HK-2 (cell line): ENCODE measurements around the gene SLIT3.
A peak's percentile ranks its signal among the peaks of the same experiment; 100 is the strongest.

Experiments
- DNase-seq: peaks from one replicate; pipeline ENCODE4 v3.0.0-alpha.2; 2018; ENCODE audit not compliant: unreplicated experiment

The SLIT3 gene

GRCh38 chr5:168798065-168799023 lies 502.6 kb downstream of the SLIT3 start:
- DNase-seq = peak; percentile 9

- no peak for DNase-seq
Observed at GRCh38 chr5:168796593-168797580, 504.1 kb downstream of the SLIT3 start.

- no peak for DNase-seq
Observed at GRCh38 chr5:168796000-168796399, 504.9 kb downstream of the SLIT3 start.

GRCh38 chr5:168793841-168794837 lies 506.8 kb downstream of the SLIT3 start:
- peak; percentile 70 for DNase-seq

- no peak for DNase-seq
Observed at GRCh38 chr5:168792678-168793077, 508.3 kb downstream of the SLIT3 start.

GRCh38 chr5:168790671-168791250 lies 510.2 kb downstream of the SLIT3 start:
- no peak for DNase-seq

- no peak for DNase-seq
Observed at GRCh38 chr5:168790002-168790635, 510.8 kb downstream of the SLIT3 start.

- no peak for DNase-seq
Observed at GRCh38 chr5:168788786-168789185, 512.2 kb downstream of the SLIT3 start.

- DNase-seq = no peak
Observed at GRCh38 chr5:168788107-168788506, 512.8 kb downstream of the SLIT3 start.

- DNase-seq = no peak
Observed at GRCh38 chr5:168786147-168786546, 514.8 kb downstream of the SLIT3 start.

GRCh38 chr5:168784454-168784853 lies 516.5 kb downstream of the SLIT3 start:
- DNase-seq = no peak

- DNase-seq = no peak
Observed at GRCh38 chr5:168781941-168782571, 518.9 kb downstream of the SLIT3 start.

- DNase-seq = no peak
Observed at GRCh38 chr5:168780888-168781287, 520.1 kb downstream of the SLIT3 start.

GRCh38 chr5:168779333-168779732 lies 521.6 kb downstream of the SLIT3 start:
- DNase-seq = no peak

GRCh38 chr5:168778536-168778935 lies 522.4 kb downstream of the SLIT3 start:
- DNase-seq = no peak

- no peak for DNase-seq
Observed at GRCh38 chr5:168777651-168778050, 523.3 kb downstream of the SLIT3 start.

- DNase-seq = no peak
Observed at GRCh38 chr5:168776070-168776469, 524.9 kb downstream of the SLIT3 start.

GRCh38 chr5:168773226-168773625 lies 527.7 kb downstream of the SLIT3 start:
- DNase-seq = no peak

- no peak for DNase-seq
Observed at GRCh38 chr5:168772316-168772961, 528.5 kb downstream of the SLIT3 start.
